IPS-15b (cell line): ENCODE data around the gene DDO.
"Not testable (repeated sequence)": the region's sequence is repeated elsewhere in the genome, so short reads cannot be mapped to it uniquely, and the experiment has no call there.

Experiments used
- H3K27me3 ChIP-seq: one replicate; pipeline ENCODE4 v1.6.1; 2013; ENCODE audit warnings: low read length; ENCODE audit not compliant: control insufficient read depth, insufficient read depth
- H3K36me3 ChIP-seq: one replicate; pipeline ENCODE4 v1.6.1; 2013; ENCODE audit warnings: low read length; ENCODE audit not compliant: control insufficient read depth, insufficient read depth
- H3K4me1 ChIP-seq: one replicate; pipeline ENCODE4 v1.6.1; 2013; ENCODE audit warnings: mild to moderate bottlenecking, low read length; ENCODE audit not compliant: control insufficient read depth, insufficient read depth
- H3K4me3 ChIP-seq: one replicate; pipeline ENCODE4 v1.5.1; 2013; ENCODE audit warnings: low read depth, low read length
- H3K9ac ChIP-seq: one replicate; pipeline ENCODE4 v1.6.1; 2013; ENCODE audit warnings: low read depth, mild to moderate bottlenecking, low read length
- H3K9me3 ChIP-seq: one replicate; pipeline ENCODE4 v1.6.1; 2013; ENCODE audit warnings: mild to moderate bottlenecking, low read length; ENCODE audit not compliant: control insufficient read depth, insufficient read depth

The DDO gene

GRCh38 chr6:110352563-110353262 lies 62.7 kb downstream of the DDO start:
- H3K9me3 ChIP-seq = no peaks in the 10 kb centered on the region
- H3K36me3 ChIP-seq = no peaks in the 10 kb centered on the region
- no peak overlapping the region for H3K4me3 ChIP-seq
- no peak overlapping the region for H3K9ac ChIP-seq
- H3K4me1 ChIP-seq = peaks cover 32% of the 10 kb centered on the region
- H3K27me3 ChIP-seq = peaks cover 14% of the 10 kb centered on the region

GRCh38 chr6:110351986-110352385 lies 63.4 kb downstream of the DDO start:
- Histone ChIP-seq H3K27me3 (peaks cover 8% of the 10 kb centered on the region), H3K4me1 (peaks cover 30% of the 10 kb centered on the region), H3K9me3 (no peaks in the 10 kb centered on the region), H3K9ac (no peak overlapping the region), H3K36me3 (no peaks in the 10 kb centered on the region), H3K4me3 (no peak overlapping the region)

GRCh38 chr6:110351546-110351945 lies 63.8 kb downstream of the DDO start:
- H3K9ac ChIP-seq = no peak overlapping the region
- no peaks in the 10 kb centered on the region for H3K36me3 ChIP-seq
- H3K9me3 ChIP-seq = no peaks in the 10 kb centered on the region
- H3K4me1 ChIP-seq = peaks cover 25% of the 10 kb centered on the region
- peaks cover 3% of the 10 kb centered on the region for H3K27me3 ChIP-seq
- H3K4me3 ChIP-seq = no peak overlapping the region

- peaks cover 21% of the 10 kb centered on the region for H3K4me1 ChIP-seq
- H3K9me3 ChIP-seq, H3K36me3 ChIP-seq, H3K9ac ChIP-seq, H3K27me3 ChIP-seq, H3K4me3 ChIP-seq: not testable (repeated sequence)
Observed at GRCh38 chr6:110350593-110350992, 64.8 kb downstream of the DDO start.

- no peak overlapping the region for H3K9ac ChIP-seq
- no peak overlapping the region for H3K4me3 ChIP-seq
- H3K9me3 ChIP-seq = no peaks in the 10 kb centered on the region
Observed at GRCh38 chr6:110348961-110349690, 66.2 kb downstream of the DDO start.

DNA sequence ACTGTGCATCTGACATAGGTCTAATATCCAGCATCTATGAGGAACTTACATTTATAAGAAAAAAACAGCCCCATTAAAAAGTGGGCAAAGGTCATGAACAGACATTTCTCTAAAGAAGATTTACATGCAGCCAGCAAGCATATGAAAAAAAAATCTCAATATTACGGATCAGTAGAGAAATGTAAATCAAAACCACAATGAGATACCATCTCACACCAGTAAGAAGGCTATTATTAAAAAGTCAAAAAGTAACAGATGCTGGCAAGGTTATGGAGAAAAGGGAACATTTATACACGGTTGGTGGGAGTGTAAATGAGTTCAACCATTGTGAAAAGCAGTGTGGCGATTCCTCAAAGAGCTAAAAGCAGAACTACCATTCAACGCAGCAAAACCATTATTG lies 70.3 kb downstream of the DDO start:
- Histone ChIP-seq H3K9ac (no peak overlapping the region), H3K27me3 (no peaks in the 10 kb centered on the region), H3K4me1 (peaks cover 5% of the 10 kb centered on the region), H3K4me3 (no peak overlapping the region), H3K9me3 (no peaks in the 10 kb centered on the region), H3K36me3 (no peaks in the 10 kb centered on the region)

More at GRCh38 chr6:110348961-110349690, 66.2 kb downstream of the DDO start:
- H3K4me1 ChIP-seq = peaks cover 12% of the 10 kb centered on the region
- no peaks in the 10 kb centered on the region for H3K27me3 ChIP-seq
- H3K36me3 ChIP-seq = no peaks in the 10 kb centered on the region

GRCh38 chr6:110342759-110343158 lies 72.6 kb downstream of the DDO start:
- Histone ChIP-seq H3K27me3 (no peaks in the 10 kb centered on the region), H3K36me3 (no peaks in the 10 kb centered on the region), H3K9me3 (no peaks in the 10 kb centered on the region), H3K4me3 (no peak overlapping the region), H3K9ac (no peak overlapping the region), H3K4me1 (peaks cover 5% of the 10 kb centered on the region)
